Measurements from ENCODE around the gene GALNT10.

- TF ChIP-seq POLR2AphosphoS5 (IDR thresholded peaks at IDR 0.05; ENCODE audit: borderline replicate concordance, low read depth, low read length) = no peak
- TF ChIP-seq EZH2 (IDR thresholded peaks at IDR 0.05) = no peak
Observed at GRCh38 chr5:154385236-154385512, 194.6 kb downstream of the GALNT10 start.

All from SK-N-MC (cell line).